GM10266 (cell line): ENCODE results near the gene JAM2.

Source experiments
- DNase-seq: peaks from one replicate; pipeline ENCODE4 v3.0.0; 2012; ENCODE audit errors: extremely low spot score
- TF ChIP-seq, protein P1 (sequence below): IDR thresholded peaks from 2 replicates; pipeline ENCODE4 v1.5.1; 2012; ENCODE audit warnings: mild to moderate bottlenecking, low read depth; ENCODE audit not compliant: control insufficient read depth, insufficient read depth; ENCODE audit errors: missing control alignments

The JAM2 gene

DNA sequence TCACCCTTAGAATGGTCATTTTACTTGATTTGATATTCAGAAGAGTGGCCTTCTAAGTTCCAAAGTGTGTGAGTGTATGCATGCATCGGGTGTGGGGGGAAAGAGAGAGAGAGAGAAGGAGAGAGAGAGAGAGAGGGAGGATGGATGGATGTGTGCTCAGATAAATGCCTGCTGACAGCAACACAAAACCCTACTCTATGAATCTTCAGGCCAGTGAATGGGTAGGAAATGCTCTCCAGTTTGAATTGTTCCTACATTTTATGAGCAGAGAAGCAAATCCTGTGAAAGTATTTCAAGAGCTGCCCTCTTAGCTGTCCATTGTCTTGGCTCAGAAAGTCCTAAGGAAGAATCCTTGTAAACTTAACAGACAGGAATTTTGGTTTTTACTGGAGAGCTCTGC is 7.4 kb downstream of the JAM2 start:
- DNase-seq, result no peak
- TF ChIP-seq, protein P1, sequence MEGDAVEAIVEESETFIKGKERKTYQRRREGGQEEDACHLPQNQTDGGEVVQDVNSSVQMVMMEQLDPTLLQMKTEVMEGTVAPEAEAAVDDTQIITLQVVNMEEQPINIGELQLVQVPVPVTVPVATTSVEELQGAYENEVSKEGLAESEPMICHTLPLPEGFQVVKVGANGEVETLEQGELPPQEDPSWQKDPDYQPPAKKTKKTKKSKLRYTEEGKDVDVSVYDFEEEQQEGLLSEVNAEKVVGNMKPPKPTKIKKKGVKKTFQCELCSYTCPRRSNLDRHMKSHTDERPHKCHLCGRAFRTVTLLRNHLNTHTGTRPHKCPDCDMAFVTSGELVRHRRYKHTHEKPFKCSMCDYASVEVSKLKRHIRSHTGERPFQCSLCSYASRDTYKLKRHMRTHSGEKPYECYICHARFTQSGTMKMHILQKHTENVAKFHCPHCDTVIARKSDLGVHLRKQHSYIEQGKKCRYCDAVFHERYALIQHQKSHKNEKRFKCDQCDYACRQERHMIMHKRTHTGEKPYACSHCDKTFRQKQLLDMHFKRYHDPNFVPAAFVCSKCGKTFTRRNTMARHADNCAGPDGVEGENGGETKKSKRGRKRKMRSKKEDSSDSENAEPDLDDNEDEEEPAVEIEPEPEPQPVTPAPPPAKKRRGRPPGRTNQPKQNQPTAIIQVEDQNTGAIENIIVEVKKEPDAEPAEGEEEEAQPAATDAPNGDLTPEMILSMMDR, result no peak

DNA sequence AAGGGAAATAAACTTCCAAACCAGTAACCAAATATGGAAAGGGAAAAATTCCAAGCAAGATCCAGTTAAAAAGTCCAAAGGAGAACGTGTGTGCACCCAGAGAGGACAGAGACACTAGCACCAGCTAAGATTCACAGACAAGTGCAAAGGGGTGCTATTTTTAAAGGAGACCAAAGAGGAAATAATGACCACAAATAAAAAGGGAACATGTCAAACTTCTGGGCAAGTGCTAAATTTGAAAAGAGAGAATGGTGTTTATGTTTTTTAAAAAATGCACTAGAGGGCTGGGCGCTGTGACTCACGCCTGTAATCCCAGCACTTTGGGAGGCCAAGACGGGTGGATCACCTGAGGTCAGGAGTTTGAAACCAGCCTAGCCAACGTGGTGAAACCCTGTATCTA is 8.6 kb downstream of the JAM2 start:
- TF ChIP-seq, protein P1, result no peak

DNA sequence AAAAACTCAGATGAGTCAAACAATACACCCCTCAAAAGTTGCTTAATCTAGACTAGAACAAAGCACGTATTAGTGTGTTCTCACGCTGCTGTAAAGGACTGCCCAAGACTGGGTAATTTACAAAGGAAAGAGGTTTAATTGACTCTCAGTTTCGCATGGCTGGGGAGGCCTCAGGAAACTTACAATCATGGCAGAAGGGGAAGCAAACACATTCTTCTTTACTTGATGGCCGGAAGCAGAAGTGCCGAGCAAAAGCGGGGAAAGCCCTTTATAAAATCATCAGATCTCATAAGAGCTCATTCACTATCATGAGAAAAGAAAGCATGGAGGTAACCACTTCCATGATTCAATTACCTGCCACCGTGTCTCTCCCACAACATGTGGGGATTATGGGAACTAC is 10.1 kb downstream of the JAM2 start:
- DNase-seq, result no peak
- TF ChIP-seq, protein P1, result no peak

More for the DNA sequence above, 8.6 kb downstream of the JAM2 start:
- DNase-seq, result no peak

DNA sequence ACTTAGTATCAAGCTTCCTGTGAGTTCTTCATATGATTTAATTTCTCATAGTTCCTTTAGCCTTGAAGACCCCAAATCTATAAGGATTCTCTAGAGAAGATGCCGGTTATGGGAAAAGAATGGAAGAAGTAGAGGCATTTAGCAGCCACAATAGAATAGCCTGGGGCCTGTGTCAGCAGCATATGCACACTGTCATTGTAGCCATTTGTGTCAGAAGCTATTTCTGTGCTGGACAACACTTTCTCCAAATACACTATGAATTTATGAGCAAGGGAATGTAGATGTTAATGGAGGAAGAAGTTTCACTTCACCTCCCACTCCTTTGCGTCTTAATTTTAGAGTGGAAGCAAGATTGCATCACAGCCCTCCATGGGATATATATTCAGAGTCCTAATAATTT is 17.4 kb downstream of the JAM2 start:
- no peak for DNase-seq
- TF ChIP-seq, protein P1, result no peak

DNA sequence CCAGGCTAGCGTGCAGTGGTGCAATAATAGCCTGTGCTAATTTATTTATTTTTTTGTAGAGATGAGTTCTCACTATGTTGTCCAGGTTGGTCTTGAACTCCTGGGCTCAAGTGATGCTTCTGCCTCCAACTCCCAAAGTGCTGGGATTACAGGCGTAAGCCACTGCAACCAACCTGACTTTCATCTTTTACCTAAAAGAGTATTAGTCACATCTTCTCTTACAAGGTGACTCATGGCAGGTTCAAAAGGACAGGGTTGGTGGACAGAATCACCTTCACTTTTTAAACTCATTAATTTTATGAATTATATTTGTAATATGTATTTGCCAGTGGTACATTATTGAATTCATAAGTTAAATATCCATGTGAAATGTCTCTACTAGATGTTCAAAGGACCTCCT is 18.1 kb downstream of the JAM2 start:
- DNase-seq, result no peak
- TF ChIP-seq, protein P1, result no peak

DNA sequence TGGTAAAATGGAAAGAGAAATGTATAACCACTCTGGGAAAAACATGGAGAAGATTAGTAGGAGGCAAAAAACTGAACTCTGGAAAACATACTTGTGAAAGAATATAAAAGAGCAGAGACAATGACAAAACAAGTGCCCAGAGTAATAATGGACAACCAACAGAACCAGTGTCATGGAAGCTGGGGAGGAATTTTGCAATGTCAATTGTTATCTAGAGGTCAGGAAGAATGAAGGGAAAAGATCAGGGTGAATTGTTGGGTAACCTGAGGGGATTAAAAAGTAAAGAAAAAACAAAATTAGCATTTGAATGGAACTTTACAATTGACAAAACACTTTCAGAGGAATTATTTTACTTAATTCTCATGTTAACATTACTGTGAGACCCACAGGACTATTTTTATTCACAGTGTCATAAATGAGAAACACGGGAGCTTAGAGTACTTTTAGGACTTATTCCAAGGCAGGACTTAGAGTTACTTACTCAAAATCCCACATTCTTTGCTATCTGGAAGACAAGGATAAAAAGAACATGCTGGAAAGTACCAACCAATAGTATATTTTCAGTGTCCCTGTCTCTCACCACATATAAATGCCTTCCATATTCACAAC is 19.5 kb downstream of the JAM2 start:
- no peak for DNase-seq
- TF ChIP-seq, protein P1, result no peak

DNA sequence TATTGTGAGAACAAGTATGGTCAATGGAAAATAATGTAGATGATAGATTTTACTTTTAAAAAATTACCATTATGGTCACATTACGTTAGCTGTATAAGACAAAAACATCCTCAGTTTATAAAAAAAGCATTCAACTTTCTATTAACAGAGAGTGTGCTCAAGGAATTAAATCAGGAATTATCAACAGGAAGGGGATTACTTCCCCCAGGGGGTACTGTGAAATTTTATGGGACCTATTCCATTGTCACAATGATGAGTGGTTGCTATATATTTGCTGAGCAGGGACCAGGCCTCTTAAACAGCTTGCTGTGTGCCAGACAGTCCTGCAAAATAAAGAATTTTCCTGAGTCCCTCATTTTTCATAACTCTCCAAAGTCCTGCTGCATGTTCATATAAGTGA is 21.2 kb downstream of the JAM2 start:
- TF ChIP-seq, protein P1, result no peak
- DNase-seq, result no peak
